B cell (primary cell): ENCODE measurements around the gene NAPA. TPM values are rescaled to one million over a fixed set of nuclear protein-coding genes. Genes with fewer than 3 reads are reported as not detected.

Experiments
- ATAC-seq: fragments of 200-7000 bp; cut with Tn5 transposase; one replicate; pipeline ENCODE4 v1.10.0; 2021; ENCODE audit warnings: low read depth, mild to moderate bottlenecking, moderate number of reproducible peaks, moderate library complexity
- CTCF ChIA-PET: fragments of 350-600 bp; sonication (Branson Sonifier 250); formaldehyde crosslinking; loops from one replicate; lab custom pipeline; 2021; ENCODE audit warnings: antibody characterized with exemption, inconsistent platforms; lab: Charles Lee
- POLR2A ChIA-PET: fragments of 350-600 bp; sonication (Branson Sonifier 250); formaldehyde crosslinking; loops from one replicate; lab custom pipeline; 2021; ENCODE audit warnings: antibody characterized with exemption; lab: Charles Lee
- DNase-seq: peaks from one replicate; pipeline ENCODE4 v3.0.0; 2013
- H2AFZ ChIP-seq: 2 replicates; pipeline ENCODE4 v1.6.1; 2012; ENCODE audit warnings: mild to moderate bottlenecking, low read depth, low read length; ENCODE audit not compliant: insufficient read depth, poor library complexity, severe bottlenecking
- H3K27ac ChIP-seq, 2 donors: 1 replicate in 1 of 2; 2 replicates in 1 of 2; pipeline ENCODE4 v1.5.1; 2012 to 2013; ENCODE audit warnings: low read length in 2 of 2, mild to moderate bottlenecking in 2 of 2, moderate library complexity in 1 of 2
- H3K27me3 ChIP-seq, 4 experiments: fragments of 200-600 bp in 1 of 4; sonication (generic) in 1 of 4; replicated peaks in 1 of 4; 1 replicate in 2 of 4; 2 replicates in 2 of 4; pipeline versions ENCODE4 v1.6.1 to v1.7.0; 2013 to 2016; ENCODE audit warnings: low read length in 3 of 4, mild to moderate bottlenecking in 2 of 4, mixed read lengths in 1 of 4, moderate library complexity in 1 of 4; ENCODE audit not compliant: insufficient read depth in 4 of 4, control insufficient read depth in 3 of 4; ENCODE audit errors: control extremely low read depth in 1 of 4
- H3K36me3 ChIP-seq, 2 experiments: replicated peaks in 1 of 2; 1 replicate in 1 of 2; 2 replicates in 1 of 2; pipeline versions ENCODE4 v1.6.1 to v1.7.1; 2013; ENCODE audit warnings: low read length in 1 of 2; ENCODE audit not compliant: insufficient read depth in 2 of 2, control insufficient read depth in 1 of 2; ENCODE audit errors: control extremely low read depth in 1 of 2, extremely low read depth in 1 of 2
- H3K4me1 ChIP-seq, 2 donors: fragments of 200-600 bp in 1 of 2; sonication (generic) in 1 of 2; 1 replicate in 1 of 2; 2 replicates in 1 of 2; pipeline versions ENCODE4 v1.5.1 to v1.6.1; 2013 to 2017; ENCODE audit warnings: low read length in 2 of 2; ENCODE audit not compliant: control insufficient read depth in 2 of 2, insufficient read depth in 2 of 2
- H3K4me2 ChIP-seq: replicated peaks from 2 replicates; pipeline ENCODE3; 2012; ENCODE audit warnings: mild to moderate bottlenecking, low read depth, low read length; ENCODE audit not compliant: poor library complexity, severe bottlenecking
- H3K4me3 ChIP-seq, 5 experiments: fragments of 200-600 bp in 1 of 5; sonication (generic) in 1 of 5; 1 replicate in 3 of 5; 2 replicates in 2 of 5; pipeline versions ENCODE4 v1.5.1 to v1.7.0; 2011 to 2016; ENCODE audit warnings: low read length in 4 of 5, mild to moderate bottlenecking in 4 of 5, low read depth in 2 of 5, control low read depth in 1 of 5, moderate library complexity in 1 of 5; ENCODE audit not compliant: insufficient read depth in 1 of 5; ENCODE audit errors: control extremely low read depth in 1 of 5, extremely low read depth in 1 of 5
- H3K79me2 ChIP-seq: fragments of 200-600 bp; sonication (generic); one replicate; pipeline ENCODE4 v1.6.0; 2016; ENCODE audit warnings: low read length; ENCODE audit not compliant: control insufficient read depth, insufficient read depth
- H3K9ac ChIP-seq: fragments of 200-600 bp; sonication (generic); 2 replicates; pipeline ENCODE4 v1.6.1; 2017; ENCODE audit warnings: mild to moderate bottlenecking, low read length, moderate library complexity
- H3K9me3 ChIP-seq, 3 donors: one replicate each; pipeline versions ENCODE4 v1.6.1 to v1.7.1; 2013; ENCODE audit warnings: low read length in 2 of 3; ENCODE audit not compliant: control insufficient read depth in 2 of 3, insufficient read depth in 1 of 3; ENCODE audit errors: control extremely low read depth in 1 of 3
- H4K20me1 ChIP-seq: 2 replicates; pipeline ENCODE4 v1.6.0; 2012; ENCODE audit warnings: mild to moderate bottlenecking, low read length; ENCODE audit not compliant: insufficient read depth, control insufficient read depth, poor library complexity, severe bottlenecking
- H3K27ac Mint-ChIP-seq: one replicate; pipeline ENCODE4 v1.8.0; 2021; ENCODE audit warnings: mixed read lengths
- H3K27me3 Mint-ChIP-seq: one replicate; pipeline ENCODE4 v1.8.0; 2021; ENCODE audit warnings: mixed read lengths
- H3K4me1 Mint-ChIP-seq: one replicate; pipeline ENCODE4 v1.8.0; 2021; ENCODE audit warnings: mixed read lengths
- H3K4me3 Mint-ChIP-seq: one replicate; pipeline ENCODE4 v1.8.0; 2021; ENCODE audit warnings: mixed read lengths
- H3K9me3 Mint-ChIP-seq: one replicate; pipeline ENCODE4 v1.8.0; 2022; ENCODE audit warnings: mixed read lengths; ENCODE audit not compliant: insufficient read depth
- CTCF ChIP-seq: fragments of 200-600 bp; IDR thresholded peaks from one replicate; pipeline ENCODE4 v1.8.0; 2022; ENCODE audit warnings: antibody characterized with exemption, mild to moderate bottlenecking
- EZH2 ChIP-seq: IDR thresholded peaks from 2 replicates; pipeline ENCODE4 v1.6.1; 2012; ENCODE audit warnings: borderline replicate concordance, low read depth, mild to moderate bottlenecking, moderate library complexity, low read length; ENCODE audit not compliant: insufficient read depth, poor library complexity, severe bottlenecking
- WGBS: methylation state at CpG from one replicate; pipeline ENCODE4 v1.1.5; 2013; ENCODE audit warnings: missing lambda C conversion rate; ENCODE audit not compliant: insufficient coverage; 5-methylcytosine and 5-hydroxymethylcytosine counted together
- intact Hi-C: fragments of 100-400 bp; cut with micrococcal nuclease; formaldehyde crosslinking; loops from one replicate; pipeline ENCODE4 v1.10.0; 2022
- polyA minus RNA-seq: library from RNA; depleted of rRNA, polyadenylated mRNA; stranded (reverse); fragments of >200 nt; gene quantifications from 2 replicates; pipeline ENCODE4 v1.2.3, GENCODE V29; 2012
- polyA plus RNA-seq: library from polyadenylated mRNA; depleted of rRNA; stranded (reverse); fragments of >200 nt; gene quantifications from 2 replicates; pipeline ENCODE4 v1.2.3, GENCODE V29; 2012
- total RNA-seq, 2 donors: library from RNA; stranded (reverse); fragments of 120-200 nt in 1 of 2; gene quantifications; 1 replicate in 1 of 2; 2 replicates in 1 of 2; pipeline versions ENCODE4 v1.2.3 to v1.2.4, GENCODE V29; 2013 to 2022

The NAPA gene
- total RNA-seq = 65.8 and 66.8 TPM in 2 replicates
- 36.5 TPM for total RNA-seq (2013)
- polyA plus RNA-seq = 78.5 and 86.5 TPM in 2 replicates
- 62.0 and 100 TPM in 2 replicates for polyA minus RNA-seq

- TF ChIP-seq EZH2 (no peak), CTCF (no peak)
- H3K27ac Mint-ChIP-seq = peak within 1 kb of the TSS; percentile 97
- Histone ChIP-seq H4K20me1 (peaks cover 47% of the 10 kb centered on the region), H2AFZ (peak within 1 kb of the TSS; percentile 82), H3K9ac (peak within 1 kb of the TSS; percentile 99), H3K27me3 (peaks cover 0 to 4% (median under 1%) of the 10 kb centered on the region in 4 experiments), H3K9me3 (peaks cover 0 to 9% (median 0%) of the 10 kb centered on the region in 3 donors), H3K4me2 (peak within 1 kb of the TSS; percentile 94), H3K4me1 (peaks cover 58 to 66% of the 10 kb centered on the region in 2 donors), H3K79me2 (peaks cover 48% of the 10 kb centered on the region), H3K36me3 (peaks cover 0 to 10% of the 10 kb centered on the region in 2 experiments), H3K4me3 (peak within 1 kb of the TSS; percentile 72 to 100 (median 83)), H3K27ac (peak within 1 kb of the TSS; percentile 96 to 99)
- no peaks in the 10 kb centered on the region for H3K27me3 Mint-ChIP-seq
- peaks cover 76% of the 10 kb centered on the region for H3K4me1 Mint-ChIP-seq
- H3K4me3 Mint-ChIP-seq = peak within 1 kb of the TSS; percentile 97
- CTCF ChIA-PET = interaction anchor here (0.6 to 3.7 kb wide), 12 partner anchors 16 to 230 kb away, joined by 3 to 22 read pairs (median 6); partner anchors contain the start of genes KPTN and NOP53
- DNase-seq = peak; percentile 100
- ATAC-seq = peak; percentile 93
- intact Hi-C loops = loop anchor here (1.0 to 10.0 kb wide), 10 partner anchors 31 to 742 kb away; partner anchors contain the start of genes AP2S1, CARD8, DHX34 and INAFM1
- POLR2A ChIA-PET = interaction anchor here (0.6 to 2.3 kb wide), 4 partner anchors 31 to 240 kb away, joined by 3 to 14 read pairs (median 4); partner anchors contain the start of genes INAFM1 and KPTN
- H3K9me3 Mint-ChIP-seq = no peaks in the 10 kb centered on the region
- 1% methylated on average over 78 of the region's 78 CpGs for WGBS
Measured at GRCh38 chr19:47514869-47515588, at the start of gene NAPA. NAPA (minus strand) TSS chr19:47515063; CDS start chr19:47514940, 123 bp downstream.

- no peak overlapping the region for H3K27ac Mint-ChIP-seq
- H3K27ac ChIP-seq = no peak overlapping the region
- peaks cover 31% of the 10 kb centered on the region for H3K27me3 Mint-ChIP-seq
- H3K9me3 ChIP-seq = no peaks in the 10 kb centered on the region
- peaks cover 0 to 4% (median 2%) of the 10 kb centered on the region in 4 experiments for H3K27me3 ChIP-seq
- no peaks in the 10 kb centered on the region for H4K20me1 ChIP-seq
- 94% methylated on average over 2 of the region's 3 CpGs for WGBS
- no peak overlapping the region for H3K9ac ChIP-seq
- no peak for ATAC-seq
- no peak overlapping the region for H3K4me3 Mint-ChIP-seq
- intact Hi-C loops = no loop called here
- no peak for TF ChIP-seq EZH2
- TF ChIP-seq CTCF = no peak
- CTCF ChIA-PET = no interaction called here
- no peak overlapping the region for H3K4me2 ChIP-seq
- H3K4me1 Mint-ChIP-seq = no peaks in the 10 kb centered on the region
- no peak overlapping the region for H3K4me3 ChIP-seq
- H3K36me3 ChIP-seq = no peaks in the 10 kb centered on the region
- no peak for DNase-seq
- H3K9me3 Mint-ChIP-seq = no peaks in the 10 kb centered on the region
- no peaks in the 10 kb centered on the region for H3K79me2 ChIP-seq
- H3K4me1 ChIP-seq = no peaks in the 10 kb centered on the region
- POLR2A ChIA-PET = interaction anchor here (0.7 kb wide), 1 partner anchor 29 kb away, joined by 3 read pairs; no protein-coding TSS in a partner anchor
- H2AFZ ChIP-seq = no peak overlapping the region
Measured at GRCh38 chr19:47564081-47564480, 49.2 kb upstream of the NAPA start.
